ENCODE measurements around the gene CCDC171.
"Not testable (repeated sequence)": the region's sequence is repeated elsewhere in the genome, so short reads cannot be mapped to it uniquely, and the experiment has no call there.

Gene CCDC171

GRCh38 chr9:15696979-15697378 lies 144.1 kb downstream of the CCDC171 start:
- no peak for DNase-seq (ENCODE audit: low read depth in 1 of 2, low spot score in 1 of 2)
- Histone ChIP-seq H3K4me3 (replicated peaks; ENCODE audit: insufficient read depth, low read length) (no peak overlapping the region), H3K27me3 (ENCODE audit: insufficient read depth, poor library complexity, severe bottlenecking) (no peaks in the 10 kb centered on the region), H3K27ac (replicated peaks) (no peak overlapping the region)
- TF ChIP-seq CTCF (IDR thresholded peaks at IDR 0.05; ENCODE audit: insufficient read depth, low read length) (no peak), REST (IDR thresholded peaks at IDR 0.05; ENCODE audit: insufficient replicate concordance, low read depth) (no peak), GABPA (IDR thresholded peaks at IDR 0.05; ENCODE audit: low read depth) (no peak), SPI1 (IDR thresholded peaks at IDR 0.05; ENCODE audit: borderline replicate concordance, low read depth) (no peak), POLR2AphosphoS5 (IDR thresholded peaks at IDR 0.05; ENCODE audit: low read depth) (no peak)

GRCh38 chr9:15697446-15697851 lies 144.6 kb downstream of the CCDC171 start:
- DNase-seq (ENCODE audit: low read depth in 1 of 2, low spot score in 1 of 2), result no peak
- Histone ChIP-seq H3K27me3 (ENCODE audit: insufficient read depth, poor library complexity, severe bottlenecking) (no peaks in the 10 kb centered on the region), H3K27ac (replicated peaks) (no peak overlapping the region), H3K4me3 (replicated peaks; ENCODE audit: insufficient read depth, low read length) (no peak overlapping the region)
- no peak for TF ChIP-seq POLR2AphosphoS5 (IDR thresholded peaks at IDR 0.05; ENCODE audit: low read depth)
- TF ChIP-seq REST (IDR thresholded peaks at IDR 0.05; ENCODE audit: insufficient replicate concordance, low read depth), result no peak
- no peak for TF ChIP-seq SPI1 (IDR thresholded peaks at IDR 0.05; ENCODE audit: borderline replicate concordance, low read depth)
- TF ChIP-seq CTCF (IDR thresholded peaks at IDR 0.05; ENCODE audit: insufficient read depth, low read length), result no peak
- no peak for TF ChIP-seq GABPA (IDR thresholded peaks at IDR 0.05; ENCODE audit: low read depth)

- not testable (repeated sequence) for DNase-seq (ENCODE audit: low read depth in 1 of 2, low spot score in 1 of 2); H3K27me3 ChIP-seq (ENCODE audit: insufficient read depth, poor library complexity, severe bottlenecking); H3K27ac ChIP-seq (replicated peaks); H3K4me3 ChIP-seq (replicated peaks; ENCODE audit: insufficient read depth, low read length)
Observed at GRCh38 chr9:15699876-15700559, 147.2 kb downstream of the CCDC171 start.

- DNase-seq (ENCODE audit: low read depth in 1 of 2, low spot score in 1 of 2), result no peak
- Histone ChIP-seq H3K27me3 (ENCODE audit: insufficient read depth, poor library complexity, severe bottlenecking) (no peaks in the 10 kb centered on the region), H3K27ac (replicated peaks) (no peak overlapping the region), H3K4me3 (replicated peaks; ENCODE audit: insufficient read depth, low read length) (no peak overlapping the region)
- no peak for TF ChIP-seq GABPA (IDR thresholded peaks at IDR 0.05; ENCODE audit: low read depth)
- TF ChIP-seq CTCF (IDR thresholded peaks at IDR 0.05; ENCODE audit: insufficient read depth, low read length), result no peak
- no peak for TF ChIP-seq SPI1 (IDR thresholded peaks at IDR 0.05; ENCODE audit: borderline replicate concordance, low read depth)
- TF ChIP-seq POLR2AphosphoS5 (IDR thresholded peaks at IDR 0.05; ENCODE audit: low read depth), result no peak
- no peak for TF ChIP-seq REST (IDR thresholded peaks at IDR 0.05; ENCODE audit: insufficient replicate concordance, low read depth)
Observed at GRCh38 chr9:15707000-15707399, 154.2 kb downstream of the CCDC171 start.

Measured in HL-60 (cell line).